Natural killer cell (primary cell): Measurements from ENCODE around the gene GPR3. TPM values are rescaled to one million over a fixed set of nuclear protein-coding genes. Genes with fewer than 3 reads are reported as not detected.
"Not testable (repeated sequence)": the region's sequence is repeated elsewhere in the genome, so short reads cannot be mapped to it uniquely, and the experiment has no call there.

Source experiments
- ATAC-seq, 3 donors: fragments of 150-1000 bp in 2 of 3; fragments of 200-7000 bp in 1 of 3; cut with Tn5 transposase; 1 replicate in 1 of 3; 2 replicates in 2 of 3; pipeline ENCODE4 v1.10.0; 2021; ENCODE audit warnings: mild to moderate bottlenecking in 2 of 3, moderate library complexity in 2 of 3
- DNase-seq, 2 donors: peaks; one replicate each; pipeline versions ENCODE4 v3.0.0 to v3.0.0-alpha.2; 2013 to 2021; ENCODE audit warnings: mixed read lengths in 1 of 2
- H3K27ac ChIP-seq: one replicate; pipeline ENCODE4 v1.5.1; 2013; ENCODE audit warnings: mild to moderate bottlenecking, low read length
- H3K27me3 ChIP-seq: one replicate; pipeline ENCODE4 v1.6.1; 2013; ENCODE audit warnings: low read length; ENCODE audit not compliant: control insufficient read depth, insufficient read depth
- H3K36me3 ChIP-seq: one replicate; pipeline ENCODE4 v1.6.1; 2013; ENCODE audit warnings: low read length; ENCODE audit not compliant: control insufficient read depth, insufficient read depth
- H3K4me1 ChIP-seq: one replicate; pipeline ENCODE4 v1.6.1; 2013; ENCODE audit warnings: low read length; ENCODE audit not compliant: control insufficient read depth, insufficient read depth
- H3K4me3 ChIP-seq: one replicate; pipeline ENCODE4 v1.5.1; 2013; ENCODE audit warnings: low read length
- H3K9me3 ChIP-seq: one replicate; pipeline ENCODE4 v1.6.1; 2013; ENCODE audit warnings: low read length; ENCODE audit not compliant: control insufficient read depth, insufficient read depth
- H3K27ac Mint-ChIP-seq, 2 donors: one replicate each; pipeline ENCODE4 v1.8.0; 2022; ENCODE audit warnings: mild to moderate bottlenecking in 2 of 2, mixed read lengths in 2 of 2, moderate library complexity in 1 of 2
- H3K27me3 Mint-ChIP-seq, 2 donors: one replicate each; pipeline ENCODE4 v1.8.0; 2022; ENCODE audit warnings: low read depth in 2 of 2, mixed read lengths in 2 of 2
- H3K36me3 Mint-ChIP-seq: one replicate; pipeline ENCODE4 v1.8.0; 2022; ENCODE audit warnings: mixed read lengths
- H3K4me1 Mint-ChIP-seq, 2 donors: one replicate each; pipeline ENCODE4 v1.8.0; 2022; ENCODE audit warnings: mixed read lengths in 2 of 2
- H3K4me3 Mint-ChIP-seq: one replicate; pipeline ENCODE4 v1.8.0; 2022; ENCODE audit warnings: mild to moderate bottlenecking, moderate library complexity, mixed read lengths
- H3K9me3 Mint-ChIP-seq, 2 donors: one replicate each; pipeline ENCODE4 v1.8.0; 2022; ENCODE audit warnings: mixed read lengths in 2 of 2
- WGBS: methylation state at CpG from one replicate; pipeline ENCODE4 v1.1.7; 2013; ENCODE audit warnings: missing lambda C conversion rate; ENCODE audit not compliant: insufficient coverage; 5-methylcytosine and 5-hydroxymethylcytosine counted together
- intact Hi-C: fragments of 100-400 bp; cut with micrococcal nuclease; formaldehyde crosslinking; loops from one replicate; pipeline ENCODE4 v1.14.2; 2022
- total RNA-seq, 4 donors: library from RNA; stranded (reverse); fragments of 120-200 nt in 1 of 4; gene quantifications; one replicate each; pipeline versions ENCODE4 v1.2.3 to v1.2.4, GENCODE V29; 2013 to 2022
- TF ChIP-seq, protein P1 (sequence below): fragments of 200-600 bp; IDR thresholded peaks from one replicate; pipeline ENCODE4 v1.8.0; 2022; ENCODE audit warnings: antibody characterized with exemption

GPR3 gene
- total RNA-seq, 3 donors from 2014 or later (not counting 1 experiment from before 2014, with no cell fraction given), result 0.39 to 0.87 (median 0.60) TPM

DNA sequence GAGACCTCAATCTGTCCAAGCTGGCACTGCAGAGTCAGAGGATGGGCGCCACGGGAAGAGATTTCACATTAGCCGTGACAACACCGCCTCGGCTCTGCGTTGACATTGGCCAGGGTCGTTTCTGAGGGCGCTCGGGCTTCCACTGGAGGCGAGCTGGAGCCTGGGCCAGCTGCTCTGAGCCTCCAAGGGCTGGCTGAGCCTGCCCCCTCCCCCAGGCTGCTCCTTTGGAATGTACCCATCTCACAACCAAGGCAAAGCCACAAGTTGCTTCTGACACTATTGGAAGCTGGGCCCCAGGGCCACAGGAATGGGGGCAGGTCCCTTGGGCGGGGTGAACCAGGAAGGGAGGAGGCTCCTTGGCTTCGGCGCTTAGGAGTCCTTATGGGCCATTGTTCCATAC lies 12.7 kb downstream of the GPR3 start:
- no peak overlapping the region for H3K4me3 ChIP-seq
- Mint-ChIP-seq H3K27ac (peak overlapping the region in 1 of 2 donors; percentile 86), H3K9me3 (no peaks in the 10 kb centered on the region), H3K4me3 (no peak overlapping the region), H3K4me1 (peaks cover 33 to 41% of the 10 kb centered on the region in 2 donors), H3K27me3 (no peaks in the 10 kb centered on the region), H3K36me3 (no peaks in the 10 kb centered on the region)
- H3K4me1 ChIP-seq, result peaks cover 41% of the 10 kb centered on the region
- WGBS, result 86% methylated on average over 12 of the region's 13 CpGs
- intact Hi-C loops, result no loop called here
- H3K36me3 ChIP-seq, result peaks cover 27% of the 10 kb centered on the region
- H3K9me3 ChIP-seq, result no peaks in the 10 kb centered on the region
- H3K27me3 ChIP-seq, result no peaks in the 10 kb centered on the region
- ATAC-seq (no peak), DNase-seq (no peak)
- TF ChIP-seq, protein P1, sequence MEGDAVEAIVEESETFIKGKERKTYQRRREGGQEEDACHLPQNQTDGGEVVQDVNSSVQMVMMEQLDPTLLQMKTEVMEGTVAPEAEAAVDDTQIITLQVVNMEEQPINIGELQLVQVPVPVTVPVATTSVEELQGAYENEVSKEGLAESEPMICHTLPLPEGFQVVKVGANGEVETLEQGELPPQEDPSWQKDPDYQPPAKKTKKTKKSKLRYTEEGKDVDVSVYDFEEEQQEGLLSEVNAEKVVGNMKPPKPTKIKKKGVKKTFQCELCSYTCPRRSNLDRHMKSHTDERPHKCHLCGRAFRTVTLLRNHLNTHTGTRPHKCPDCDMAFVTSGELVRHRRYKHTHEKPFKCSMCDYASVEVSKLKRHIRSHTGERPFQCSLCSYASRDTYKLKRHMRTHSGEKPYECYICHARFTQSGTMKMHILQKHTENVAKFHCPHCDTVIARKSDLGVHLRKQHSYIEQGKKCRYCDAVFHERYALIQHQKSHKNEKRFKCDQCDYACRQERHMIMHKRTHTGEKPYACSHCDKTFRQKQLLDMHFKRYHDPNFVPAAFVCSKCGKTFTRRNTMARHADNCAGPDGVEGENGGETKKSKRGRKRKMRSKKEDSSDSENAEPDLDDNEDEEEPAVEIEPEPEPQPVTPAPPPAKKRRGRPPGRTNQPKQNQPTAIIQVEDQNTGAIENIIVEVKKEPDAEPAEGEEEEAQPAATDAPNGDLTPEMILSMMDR, result no peak
- no peak overlapping the region for H3K27ac ChIP-seq

DNA sequence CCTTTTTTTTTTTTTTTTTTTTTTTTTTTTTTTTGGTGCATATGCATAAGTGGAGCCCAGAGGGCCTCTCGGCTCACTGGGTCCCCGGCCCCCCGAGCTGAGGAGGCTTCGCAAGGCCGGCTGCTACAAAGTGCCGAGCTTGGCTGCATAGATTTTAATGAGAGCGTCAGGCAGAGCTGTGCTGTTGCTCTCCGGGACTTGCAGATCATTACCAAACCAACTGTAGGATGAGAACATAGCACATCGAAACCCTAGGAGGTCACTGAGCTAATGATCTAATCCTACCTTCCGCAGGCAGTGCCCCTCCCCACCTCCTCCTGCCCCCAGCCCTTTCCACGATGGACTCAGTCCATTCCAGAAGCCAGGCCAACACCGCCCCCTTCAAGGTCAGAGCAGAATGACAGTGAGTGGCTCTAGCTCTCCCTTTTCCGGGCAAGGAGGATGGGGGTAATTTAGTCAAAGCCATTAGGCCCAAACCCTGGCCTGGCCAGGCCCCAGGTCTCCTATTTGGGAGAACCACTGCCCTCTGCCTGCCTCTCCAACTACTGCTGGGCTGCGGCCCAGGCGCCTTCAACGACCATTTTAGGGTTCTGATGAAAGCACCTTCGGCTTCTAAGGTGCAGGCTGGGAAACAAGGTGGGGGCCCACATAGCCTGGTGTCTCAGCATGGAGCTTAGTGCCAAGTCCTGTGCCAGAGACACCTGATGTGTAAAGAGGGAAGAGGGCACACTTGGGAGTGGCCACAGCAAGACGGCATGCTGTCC lies 13.4 kb downstream of the GPR3 start:
- H3K27me3 ChIP-seq, H3K27ac ChIP-seq, H3K9me3 Mint-ChIP-seq, H3K9me3 ChIP-seq, intact Hi-C loops, ATAC-seq, H3K4me3 Mint-ChIP-seq, H3K36me3 Mint-ChIP-seq, DNase-seq, H3K4me3 ChIP-seq, H3K27me3 Mint-ChIP-seq: not testable (repeated sequence)
- WGBS, result 93% methylated on average over 15 of the region's 18 CpGs
- Mint-ChIP-seq H3K4me1 (peaks cover 30 to 34% of the 10 kb centered on the region in 2 donors), H3K27ac (peak overlapping the region in 1 of 2 donors; percentile 86)
- Histone ChIP-seq H3K4me1 (peaks cover 41% of the 10 kb centered on the region), H3K36me3 (peaks cover 34% of the 10 kb centered on the region)

DNA sequence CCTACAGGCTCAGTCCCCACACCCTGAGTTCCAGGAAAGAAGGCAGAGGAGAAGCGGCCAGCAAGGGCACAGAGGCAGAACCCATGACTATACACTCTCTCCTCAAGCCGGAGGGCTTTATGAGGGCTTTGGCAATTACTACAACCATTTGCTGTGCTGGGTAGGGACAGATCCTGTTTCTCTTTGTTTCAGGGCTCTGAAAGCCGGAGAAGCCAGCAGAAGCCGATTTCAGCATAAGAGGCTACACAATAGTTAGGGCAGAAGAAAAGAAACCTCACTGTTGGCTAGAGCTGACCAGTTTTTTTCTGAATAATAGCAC lies 13.9 kb downstream of the GPR3 start:
- WGBS, result 94% methylated on average over 4 of the region's 4 CpGs
- DNase-seq (no peak), ATAC-seq (no peak)
- Histone ChIP-seq H3K36me3 (peaks cover 40% of the 10 kb centered on the region), H3K9me3 (no peaks in the 10 kb centered on the region), H3K4me3 (no peak overlapping the region), H3K27me3 (no peaks in the 10 kb centered on the region), H3K27ac (no peak overlapping the region), H3K4me1 (peaks cover 38% of the 10 kb centered on the region)
- no peaks in the 10 kb centered on the region for H3K27me3 Mint-ChIP-seq
- no peaks in the 10 kb centered on the region for H3K36me3 Mint-ChIP-seq
- peaks cover 25 to 28% of the 10 kb centered on the region in 2 donors for H3K4me1 Mint-ChIP-seq
- H3K27ac Mint-ChIP-seq, result peak overlapping the region in 1 of 2 donors; percentile 63
- TF ChIP-seq, protein P1, result no peak
- intact Hi-C loops, result no loop called here
- no peak overlapping the region for H3K4me3 Mint-ChIP-seq
- no peaks in the 10 kb centered on the region for H3K9me3 Mint-ChIP-seq

DNA sequence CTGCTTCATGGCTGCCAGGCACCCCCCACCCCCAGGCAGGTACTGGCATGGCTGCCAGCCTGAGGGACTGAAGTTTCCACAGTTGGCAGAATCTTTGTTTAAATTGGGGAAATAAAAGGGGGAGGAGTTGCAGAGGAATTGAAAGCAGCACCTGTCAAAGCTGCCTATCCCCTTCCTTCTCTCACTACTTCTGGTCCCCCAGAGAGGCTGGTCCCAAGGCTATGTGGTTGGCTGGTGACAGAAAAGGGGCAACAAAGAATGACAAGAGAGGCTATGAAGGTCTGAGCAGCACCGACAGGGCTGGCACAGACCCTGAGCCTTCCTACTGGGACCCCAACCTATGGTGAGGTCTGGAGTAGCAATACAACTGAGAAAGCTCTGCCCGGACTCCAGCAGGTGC lies 14.4 kb downstream of the GPR3 start:
- WGBS, result 84% methylated on average over 2 of the region's 2 CpGs
- Histone ChIP-seq H3K36me3 (peaks cover 42% of the 10 kb centered on the region), H3K4me1 (peaks cover 34% of the 10 kb centered on the region)
- H3K27ac Mint-ChIP-seq, H3K9me3 ChIP-seq, H3K27me3 Mint-ChIP-seq, H3K27me3 ChIP-seq, H3K27ac ChIP-seq, ATAC-seq, intact Hi-C loops, H3K4me3 ChIP-seq, DNase-seq, H3K4me3 Mint-ChIP-seq, H3K36me3 Mint-ChIP-seq, H3K9me3 Mint-ChIP-seq: not testable (repeated sequence)
- H3K4me1 Mint-ChIP-seq, result peaks cover 21 to 24% of the 10 kb centered on the region in 2 donors
